ENCODE measurements around the gene LRRC55.

GRCh38 chr11:57158180-57158579, 23.6 kb upstream of the LRRC55 start:
- TF ChIP-seq CTCF (IDR thresholded peaks at IDR 0.05) (no peak), USF2 (IDR thresholded peaks at IDR 0.05) (no peak), NR3C1 (IDR thresholded peaks at IDR 0.05) (no peak), BHLHE40 (IDR thresholded peaks at IDR 0.05; ENCODE audit: low read depth, low read length) (no peak), PBX3 (IDR thresholded peaks at IDR 0.05) (no peak), MAX (IDR thresholded peaks at IDR 0.05) (no peak), JUN (IDR thresholded peaks at IDR 0.05) (no peak), HEYL (CRISPR knock-in tag; IDR thresholded peaks at IDR 0.05) (no peak)
